Loucy (cell line): ENCODE measurements around the gene PDCD5.

ENCODE experiments used
- H2AFZ ChIP-seq: fragments of 200-600 bp; sonication (generic); 2 replicates; pipeline ENCODE4 v1.6.0; 2016; ENCODE audit warnings: antibody characterized with exemption, mild to moderate bottlenecking, low read length, moderate library complexity
- H3F3A ChIP-seq: fragments of 200-600 bp; 2 replicates; pipeline ENCODE4 v1.6.0; 2016; ENCODE audit warnings: antibody characterized with exemption, low read depth, mild to moderate bottlenecking
- H3K27me3 ChIP-seq: fragments of 200-600 bp; sonication (generic); 2 replicates; pipeline ENCODE4 v1.6.1; 2014; ENCODE audit warnings: low read length, mild to moderate bottlenecking; ENCODE audit not compliant: insufficient read depth, poor library complexity, severe bottlenecking
- H3K36me3 ChIP-seq: fragments of 200-600 bp; sonication (generic); 2 replicates; pipeline ENCODE4 v1.6.1; 2016; ENCODE audit warnings: low read length; ENCODE audit not compliant: insufficient read depth
- H3K4me1 ChIP-seq: fragments of 200-600 bp; sonication (generic); 2 replicates; pipeline ENCODE4 v1.5.1; 2014; ENCODE audit warnings: low read length, mild to moderate bottlenecking; ENCODE audit not compliant: insufficient read depth, poor library complexity, severe bottlenecking
- H3K4me2 ChIP-seq: fragments of 200-600 bp; sonication (generic); 2 replicates; pipeline ENCODE4 v1.6.0; 2014; ENCODE audit warnings: antibody characterized with exemption, low read length, low read depth, mild to moderate bottlenecking; ENCODE audit not compliant: poor library complexity, severe bottlenecking
- H3K4me3 ChIP-seq: fragments of 200-600 bp; sonication (generic); 2 replicates; pipeline ENCODE4 v1.5.1; 2014; ENCODE audit warnings: low read length, mild to moderate bottlenecking, mixed read lengths; ENCODE audit not compliant: poor library complexity, severe bottlenecking
- H3K79me2 ChIP-seq: fragments of 200-600 bp; sonication (generic); 2 replicates; pipeline ENCODE4 v1.6.1; 2014; ENCODE audit warnings: low read length; ENCODE audit not compliant: insufficient read depth
- H3K9ac ChIP-seq: fragments of 200-600 bp; sonication (generic); 2 replicates; pipeline ENCODE4 v1.6.0; 2014; ENCODE audit warnings: mild to moderate bottlenecking, low read depth, low read length, moderate library complexity; ENCODE audit not compliant: poor library complexity, severe bottlenecking
- H3K9me2 ChIP-seq: fragments of 200-600 bp; sonication (generic); replicated peaks from 2 replicates; pipeline ENCODE4 v1.6.1; 2016; ENCODE audit warnings: low read depth, low read length, mixed read lengths
- H3K9me3 ChIP-seq: fragments of 200-600 bp; sonication (generic); 2 replicates; pipeline ENCODE4 v1.6.1; 2014; ENCODE audit warnings: mild to moderate bottlenecking, antibody characterized with exemption, low read length, low read depth; ENCODE audit not compliant: insufficient read depth
- H4K20me1 ChIP-seq: fragments of 200-600 bp; sonication (generic); 2 replicates; pipeline ENCODE4 v1.6.0; 2014; ENCODE audit warnings: antibody characterized with exemption, low read length, mild to moderate bottlenecking; ENCODE audit not compliant: insufficient read depth, poor library complexity, severe bottlenecking
- EZH2phosphoT487 ChIP-seq: fragments of 200-600 bp; IDR thresholded peaks from 2 replicates; pipeline ENCODE4 v1.6.1; 2018; ENCODE audit warnings: antibody characterized with exemption, mild to moderate bottlenecking, moderate library complexity, borderline replicate concordance
- TF ChIP-seq, protein P1 (sequence below): fragments of 200-600 bp; sonication (generic); conservative IDR thresholded peaks from 2 replicates; pipeline ENCODE4 v1.5.1; 2014; ENCODE audit warnings: mild to moderate bottlenecking, antibody characterized with exemption, low read length

The PDCD5 gene

DNA sequence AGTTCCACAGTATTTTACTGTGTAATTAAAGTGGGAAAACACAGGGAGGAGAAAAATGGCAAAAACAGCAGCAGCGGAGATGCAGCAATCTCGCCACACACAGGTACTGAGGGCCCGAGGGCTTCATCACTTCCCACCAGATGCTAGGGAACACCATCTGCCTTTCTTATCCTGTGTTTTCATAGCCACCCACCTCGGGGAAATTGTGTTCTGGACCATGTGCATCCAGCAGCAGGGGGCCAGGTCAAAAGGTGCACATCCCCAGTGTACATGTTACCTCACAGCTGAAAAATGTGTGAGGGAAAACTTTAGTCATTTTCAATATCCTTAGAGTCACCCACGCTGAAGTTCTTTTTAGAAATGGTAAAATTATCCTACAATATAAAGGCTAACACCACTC is 30.2 kb downstream of the PDCD5 start:
- Histone ChIP-seq H3K79me2 (no peaks in the 10 kb centered on the region), H4K20me1 (peaks cover 11% of the 10 kb centered on the region), H3K9me2 (no peaks in the 10 kb centered on the region), H3K36me3 (peaks cover 77% of the 10 kb centered on the region; the same call in 1 of the 2 replicates), H3F3A (no peaks in the 10 kb centered on the region), H3K9me3 (no peaks in the 10 kb centered on the region), H3K9ac (no peak overlapping the region), H2AFZ (no peak overlapping the region), H3K27me3 (no peaks in the 10 kb centered on the region), H3K4me3 (no peak overlapping the region), H3K4me2 (no peak overlapping the region), H3K4me1 (no peaks in the 10 kb centered on the region)
- TF ChIP-seq EZH2phosphoT487 = no peak
- TF ChIP-seq, protein P1, sequence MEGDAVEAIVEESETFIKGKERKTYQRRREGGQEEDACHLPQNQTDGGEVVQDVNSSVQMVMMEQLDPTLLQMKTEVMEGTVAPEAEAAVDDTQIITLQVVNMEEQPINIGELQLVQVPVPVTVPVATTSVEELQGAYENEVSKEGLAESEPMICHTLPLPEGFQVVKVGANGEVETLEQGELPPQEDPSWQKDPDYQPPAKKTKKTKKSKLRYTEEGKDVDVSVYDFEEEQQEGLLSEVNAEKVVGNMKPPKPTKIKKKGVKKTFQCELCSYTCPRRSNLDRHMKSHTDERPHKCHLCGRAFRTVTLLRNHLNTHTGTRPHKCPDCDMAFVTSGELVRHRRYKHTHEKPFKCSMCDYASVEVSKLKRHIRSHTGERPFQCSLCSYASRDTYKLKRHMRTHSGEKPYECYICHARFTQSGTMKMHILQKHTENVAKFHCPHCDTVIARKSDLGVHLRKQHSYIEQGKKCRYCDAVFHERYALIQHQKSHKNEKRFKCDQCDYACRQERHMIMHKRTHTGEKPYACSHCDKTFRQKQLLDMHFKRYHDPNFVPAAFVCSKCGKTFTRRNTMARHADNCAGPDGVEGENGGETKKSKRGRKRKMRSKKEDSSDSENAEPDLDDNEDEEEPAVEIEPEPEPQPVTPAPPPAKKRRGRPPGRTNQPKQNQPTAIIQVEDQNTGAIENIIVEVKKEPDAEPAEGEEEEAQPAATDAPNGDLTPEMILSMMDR = no peak

DNA sequence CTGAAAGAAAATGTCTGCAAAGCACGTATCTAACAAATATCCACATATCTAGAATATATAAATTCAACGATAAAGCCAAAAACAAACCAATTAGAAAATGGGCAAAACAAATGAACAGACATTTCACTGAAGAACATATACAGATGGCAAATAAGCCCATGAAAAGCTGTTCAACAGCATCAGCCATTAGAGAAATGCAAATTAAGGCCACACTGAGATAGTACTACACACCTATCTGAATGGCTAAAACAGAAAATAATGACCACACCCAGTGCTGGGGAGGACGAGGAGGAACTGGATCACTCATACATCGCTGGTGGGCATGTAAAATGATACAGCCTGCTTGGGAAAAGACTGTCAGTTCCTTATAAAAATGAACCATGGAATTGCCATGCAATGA is 32.0 kb downstream of the PDCD5 start:
- H3K4me3 ChIP-seq = no peak overlapping the region
- H4K20me1 ChIP-seq = peaks cover 7% of the 10 kb centered on the region
- no peak overlapping the region for H2AFZ ChIP-seq
- H3K4me2 ChIP-seq = no peak overlapping the region
- no peak overlapping the region for H3K9ac ChIP-seq
- no peaks in the 10 kb centered on the region for H3K9me2 ChIP-seq
- H3F3A ChIP-seq = no peaks in the 10 kb centered on the region
- no peak for TF ChIP-seq EZH2phosphoT487
- H3K27me3 ChIP-seq = no peaks in the 10 kb centered on the region
- H3K9me3 ChIP-seq = no peaks in the 10 kb centered on the region
- H3K79me2 ChIP-seq = no peaks in the 10 kb centered on the region
- peaks cover 71% of the 10 kb centered on the region; the same call in 1 of the 2 replicates for H3K36me3 ChIP-seq
- no peaks in the 10 kb centered on the region for H3K4me1 ChIP-seq

DNA sequence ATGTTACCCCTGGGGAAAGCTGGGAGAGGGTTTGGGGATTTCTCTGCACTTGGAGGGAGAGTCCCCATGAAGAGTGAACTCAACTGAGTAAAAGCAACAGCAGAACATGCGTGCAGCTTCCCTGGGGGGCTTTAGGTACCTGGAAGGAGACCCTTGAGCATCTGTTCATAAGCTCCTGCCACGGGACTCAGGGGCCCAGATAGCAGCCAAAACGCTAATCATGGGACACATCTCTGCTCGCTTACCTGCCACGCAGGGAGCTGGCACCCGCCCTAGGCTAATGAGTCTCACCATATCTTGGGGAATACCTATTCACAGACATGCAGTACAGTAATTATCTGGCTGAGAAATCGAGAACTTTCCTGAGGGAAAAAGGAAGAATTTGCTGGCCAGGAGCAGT is 33.9 kb downstream of the PDCD5 start:
- H3K9ac ChIP-seq = no peak overlapping the region
- no peak overlapping the region for H2AFZ ChIP-seq
- TF ChIP-seq, protein P1 = no peak
- TF ChIP-seq EZH2phosphoT487 = no peak
- no peaks in the 10 kb centered on the region for H3F3A ChIP-seq
- no peaks in the 10 kb centered on the region for H3K27me3 ChIP-seq
- H3K4me1 ChIP-seq = no peaks in the 10 kb centered on the region
- no peaks in the 10 kb centered on the region for H3K9me3 ChIP-seq
- H4K20me1 ChIP-seq = peaks cover 3% of the 10 kb centered on the region
- H3K9me2 ChIP-seq = no peaks in the 10 kb centered on the region
- H3K4me3 ChIP-seq = no peak overlapping the region
- H3K4me2 ChIP-seq = no peak overlapping the region
- H3K79me2 ChIP-seq = no peaks in the 10 kb centered on the region
- H3K36me3 ChIP-seq = peaks cover 79% of the 10 kb centered on the region; the same call in 1 of the 2 replicates

DNA sequence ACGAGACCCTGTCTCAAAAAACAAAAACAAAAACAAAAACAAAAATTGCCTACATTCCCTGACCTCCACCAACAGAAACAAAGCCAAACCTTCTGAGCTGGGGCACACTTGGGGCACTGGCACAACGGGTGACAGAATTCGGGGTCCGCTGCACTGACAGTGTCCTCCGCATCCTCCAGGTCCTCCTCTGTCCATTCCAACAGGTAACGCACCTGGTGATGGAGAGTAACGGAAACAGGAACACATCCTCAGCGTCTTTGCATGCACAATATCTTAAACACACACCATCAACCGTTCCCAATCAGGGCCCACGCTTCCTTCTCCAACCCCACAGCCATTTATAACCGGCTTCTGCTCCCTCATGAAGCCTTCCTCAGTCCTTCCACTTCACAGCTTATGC is 34.6 kb downstream of the PDCD5 start:
- Histone ChIP-seq H3K4me3 (no peak overlapping the region), H3K9me3 (no peaks in the 10 kb centered on the region), H3F3A (no peaks in the 10 kb centered on the region), H2AFZ (no peak overlapping the region), H3K36me3 (peaks cover 82% of the 10 kb centered on the region; the same call in 1 of the 2 replicates), H3K27me3 (no peaks in the 10 kb centered on the region), H3K79me2 (no peaks in the 10 kb centered on the region), H4K20me1 (peaks cover 3% of the 10 kb centered on the region), H3K4me1 (no peaks in the 10 kb centered on the region), H3K4me2 (no peak overlapping the region), H3K9ac (no peak overlapping the region), H3K9me2 (no peaks in the 10 kb centered on the region)
- TF ChIP-seq EZH2phosphoT487 = no peak
- TF ChIP-seq, protein P1 = no peak
